HG03442 (cell line): ENCODE results near the gene TNFRSF1B.

ENCODE experiments used
- ATAC-seq: cut with Tn5 transposase; IDR thresholded peaks from one replicate; pipeline ENCODE4 v1.9.1; 2021; ENCODE audit warnings: mild to moderate bottlenecking, moderate library complexity; ENCODE audit not compliant: unreplicated experiment

TNFRSF1B gene

DNA sequence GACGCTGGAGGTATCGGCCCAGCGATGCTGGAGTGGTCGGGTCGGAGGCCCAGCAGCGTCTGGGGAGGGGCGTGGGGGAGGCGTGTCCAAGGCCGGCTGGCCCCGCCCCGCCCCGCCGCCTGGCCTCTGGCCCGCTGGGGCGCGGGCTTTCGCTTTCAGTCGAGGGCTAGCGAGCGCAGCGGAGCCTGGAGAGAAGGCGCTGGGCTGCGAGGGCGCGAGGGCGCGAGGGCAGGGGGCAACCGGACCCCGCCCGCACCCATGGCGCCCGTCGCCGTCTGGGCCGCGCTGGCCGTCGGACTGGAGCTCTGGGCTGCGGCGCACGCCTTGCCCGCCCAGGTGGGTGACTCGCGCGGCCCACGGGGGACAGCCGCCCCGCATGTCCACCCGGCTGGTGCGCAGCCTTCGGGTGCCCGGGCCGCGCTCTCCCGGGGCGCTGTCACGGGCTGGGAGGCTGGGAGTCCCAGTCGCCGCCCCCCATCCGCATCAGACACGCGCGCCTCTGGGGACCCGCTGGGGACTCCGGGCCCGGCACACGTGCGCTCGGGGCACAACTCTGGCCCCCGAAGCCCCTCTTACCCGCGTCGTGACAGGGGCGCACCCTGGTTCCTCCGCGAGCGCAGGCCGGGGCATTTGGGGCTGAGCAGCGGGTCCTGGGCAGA lies at the start of gene TNFRSF1B:
Gene TNFRSF1B, plus strand, starts transcription at position 158 of the 659 bp plus-strand sequence. Its CDS starts 101 bp downstream, at position 259.
- ATAC-seq: peak; percentile 43

DNA sequence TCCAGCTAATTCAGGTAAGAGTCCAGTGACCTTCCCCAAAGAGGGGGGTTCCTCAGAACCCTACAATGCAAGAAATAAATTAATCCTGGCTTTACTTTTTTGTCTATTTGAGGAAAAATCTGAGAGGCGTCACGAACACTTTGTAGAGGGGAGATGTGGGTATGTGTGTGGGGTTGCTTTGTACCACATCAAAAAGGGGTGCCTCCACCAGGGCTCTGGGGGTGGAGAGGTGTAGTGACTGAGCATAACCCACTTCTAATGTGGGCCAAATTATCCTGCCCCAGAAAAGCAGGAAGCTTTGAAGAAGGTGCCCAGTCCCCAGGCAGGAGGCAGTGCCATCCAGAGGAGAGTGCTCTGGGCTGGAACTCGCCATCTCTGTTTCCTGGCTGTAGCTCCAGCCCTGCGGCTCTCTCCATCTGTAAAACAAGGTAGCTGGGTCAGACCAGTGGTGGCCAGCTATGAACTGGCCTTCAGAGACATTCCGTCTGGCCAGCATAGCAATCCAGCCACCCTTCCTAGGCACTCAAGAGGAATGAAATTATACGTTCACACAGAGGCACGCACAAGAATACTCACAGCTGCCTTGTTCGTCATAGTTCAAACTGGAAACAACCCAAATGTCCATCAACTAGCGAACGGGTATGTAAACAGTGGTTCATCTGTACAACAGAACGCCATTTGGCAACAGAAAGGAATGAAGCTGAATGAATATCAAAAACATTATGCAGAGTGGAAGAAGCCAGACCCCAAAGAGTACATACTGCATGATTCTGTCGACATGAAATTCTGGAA lies 45.4 kb upstream of the TNFRSF1B start:
- ATAC-seq: no peak

DNA sequence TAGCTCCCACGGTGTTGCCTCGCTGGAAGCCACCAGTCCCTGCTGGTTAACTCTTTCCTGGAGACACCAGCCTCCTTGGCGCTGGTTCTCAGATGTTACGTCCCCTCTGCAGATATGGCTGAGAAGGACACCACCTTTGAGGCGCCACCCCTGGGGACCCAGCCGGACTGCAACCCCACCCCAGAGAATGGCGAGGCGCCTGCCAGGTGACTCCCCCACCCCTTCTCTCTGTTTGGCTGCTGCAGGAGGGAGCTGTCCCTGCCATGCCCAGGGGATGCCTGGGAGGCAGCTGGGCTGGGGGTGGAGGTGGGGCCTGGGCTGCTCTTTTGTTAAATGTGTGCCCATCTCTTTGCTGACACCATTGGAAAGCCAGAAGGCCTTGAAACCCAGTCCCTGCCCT lies 43.6 kb upstream of the TNFRSF1B start:
- ATAC-seq: no peak

DNA sequence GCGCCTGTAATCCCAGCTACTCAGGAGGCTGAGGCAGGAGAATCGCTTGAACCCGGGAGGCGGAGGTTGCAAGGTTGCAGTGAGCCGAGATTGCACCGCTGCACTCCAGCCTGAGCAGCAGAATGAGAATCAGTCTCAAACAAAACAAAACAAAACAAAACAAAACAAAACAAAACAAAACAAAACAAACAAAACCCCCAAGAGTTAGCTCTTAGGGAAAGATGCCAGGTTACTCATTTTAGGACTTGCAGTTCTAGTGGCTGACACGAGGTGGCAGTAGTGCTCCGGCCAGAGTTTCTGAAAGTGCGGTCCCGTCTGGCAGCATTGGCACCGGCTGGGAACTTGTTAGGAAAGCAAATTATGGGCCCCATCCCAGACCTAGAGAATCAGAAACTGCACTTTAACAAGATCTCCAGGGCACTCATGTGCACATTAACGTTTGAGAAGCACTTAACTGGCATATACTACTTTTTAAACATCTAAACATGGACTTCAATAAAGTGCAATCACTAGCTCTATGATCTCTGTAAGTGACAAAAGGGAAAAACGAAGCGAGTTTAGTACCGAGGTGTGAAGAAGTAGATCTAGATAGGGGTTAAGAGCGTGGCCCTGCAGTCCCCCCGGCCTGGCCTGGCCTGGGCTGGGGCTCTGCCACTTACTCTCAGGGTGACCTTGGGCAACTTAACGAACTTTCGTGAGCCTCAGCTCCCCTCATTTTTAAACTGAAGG lies 41.9 kb upstream of the TNFRSF1B start:
- ATAC-seq: no peak

DNA sequence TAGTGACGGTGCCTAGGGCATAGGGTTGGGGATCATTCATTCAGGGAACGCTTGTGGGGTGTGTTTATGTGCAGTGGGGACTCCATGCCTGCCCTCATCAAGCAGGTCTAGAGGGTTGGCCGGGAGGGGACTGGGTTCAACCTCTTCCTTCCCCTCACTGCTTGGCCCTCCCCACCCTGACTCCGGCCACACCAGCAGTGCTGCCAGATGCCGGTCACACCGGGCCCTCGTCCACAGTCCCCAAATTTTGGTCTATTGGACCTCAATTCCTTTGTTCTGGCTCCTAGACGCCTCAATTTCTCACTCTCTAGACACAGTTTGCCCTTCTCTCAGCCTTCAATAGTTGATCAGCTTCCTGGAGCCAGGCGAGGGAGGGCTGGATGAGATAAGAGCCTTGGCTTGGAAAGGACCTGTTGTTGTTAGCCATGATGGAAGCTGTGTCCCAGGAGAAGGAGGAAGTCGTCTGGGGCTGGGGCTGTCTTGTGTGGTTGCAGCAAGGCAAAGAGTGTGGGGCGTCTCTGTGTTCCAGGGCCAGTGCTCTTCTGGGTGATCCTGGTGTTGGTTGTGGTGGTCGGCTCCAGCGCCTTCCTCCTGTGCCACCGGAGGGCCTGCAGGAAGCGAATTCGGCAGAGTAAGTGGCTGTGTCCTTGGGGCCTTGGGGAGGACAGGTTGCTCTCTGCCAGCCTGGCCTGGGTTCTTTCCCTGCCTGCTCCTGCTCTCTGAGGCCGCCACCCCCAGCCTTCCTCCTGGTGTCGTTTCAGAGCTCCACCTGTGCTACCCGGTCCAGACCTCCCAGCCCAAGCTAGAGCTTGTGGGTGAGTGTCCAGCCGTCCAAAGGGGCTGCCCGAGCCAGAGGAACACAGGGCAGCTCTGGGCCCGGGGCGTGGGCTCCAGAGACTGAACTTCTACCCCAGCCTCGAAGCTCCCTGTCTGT lies 41.1 kb upstream of the TNFRSF1B start:
- ATAC-seq: no peak

DNA sequence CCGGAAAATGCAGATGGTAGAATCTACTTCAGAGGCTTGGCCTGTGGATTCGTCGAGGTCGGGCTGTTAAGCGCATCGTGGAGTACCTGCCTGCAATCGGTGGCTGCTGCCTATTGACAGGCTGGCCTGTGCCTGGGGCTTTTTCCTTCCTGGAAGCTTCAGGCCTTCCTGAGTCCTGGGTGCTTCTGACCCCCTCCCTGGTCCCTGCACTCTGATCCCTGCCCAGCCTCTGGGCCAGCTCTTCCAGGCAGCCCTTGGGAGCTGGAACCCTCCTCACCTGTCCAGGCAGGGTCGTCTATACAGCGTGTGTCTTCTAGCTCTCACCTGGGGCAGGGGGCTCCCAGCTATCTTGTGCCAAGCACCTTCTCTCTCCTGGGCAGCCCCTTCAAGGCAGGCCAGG lies 40.0 kb upstream of the TNFRSF1B start:
- no peak for ATAC-seq

DNA sequence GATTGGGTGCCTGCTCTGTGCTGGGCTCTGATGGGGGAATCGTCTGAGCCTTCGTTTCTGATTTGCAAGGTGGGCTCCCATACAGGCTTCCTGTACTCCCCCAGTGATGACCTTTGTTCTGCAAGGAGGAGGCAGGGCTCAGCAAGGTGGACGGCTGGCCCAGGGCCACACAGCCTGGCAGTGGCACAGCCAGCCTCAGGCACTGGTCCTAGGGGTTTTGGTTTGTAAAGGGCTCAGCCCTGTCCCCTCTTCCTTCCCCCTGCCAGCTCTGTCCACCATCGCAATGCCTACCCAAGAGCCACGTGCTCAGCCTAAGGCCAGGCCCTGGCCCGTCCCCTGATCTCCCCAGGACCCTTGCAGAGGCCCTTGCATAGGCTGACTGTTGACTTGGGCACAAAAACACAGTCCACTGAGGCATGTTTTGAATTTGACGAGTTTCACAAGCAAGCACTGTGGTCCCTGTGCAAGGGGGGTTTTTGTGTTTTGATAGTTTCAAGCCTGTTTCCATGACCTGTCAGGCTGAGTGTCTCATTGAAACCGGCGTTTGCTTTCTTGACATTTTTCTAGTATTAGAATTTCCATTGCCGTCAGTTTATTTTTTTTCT lies 39.5 kb upstream of the TNFRSF1B start:
- ATAC-seq: no peak

DNA sequence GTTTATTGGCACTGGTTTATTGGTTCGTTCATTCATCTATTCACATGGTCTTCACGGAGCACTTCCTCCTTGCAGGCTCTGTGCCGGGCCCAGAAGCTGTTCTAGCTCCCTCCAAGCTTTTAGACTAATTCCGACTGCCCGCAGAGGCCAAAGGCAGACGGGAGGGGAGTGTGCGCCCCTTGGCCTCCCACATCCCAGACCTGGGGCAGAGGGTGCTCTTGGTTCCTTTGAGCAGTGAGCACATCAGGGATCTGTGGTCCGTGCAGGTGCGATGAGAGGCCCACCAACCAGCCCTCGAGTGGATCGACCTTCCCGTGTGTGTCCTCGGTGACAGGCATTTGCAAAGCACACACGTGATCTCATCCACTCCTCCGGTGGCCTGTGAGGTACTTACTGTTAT lies 38.7 kb upstream of the TNFRSF1B start:
- ATAC-seq: no peak

DNA sequence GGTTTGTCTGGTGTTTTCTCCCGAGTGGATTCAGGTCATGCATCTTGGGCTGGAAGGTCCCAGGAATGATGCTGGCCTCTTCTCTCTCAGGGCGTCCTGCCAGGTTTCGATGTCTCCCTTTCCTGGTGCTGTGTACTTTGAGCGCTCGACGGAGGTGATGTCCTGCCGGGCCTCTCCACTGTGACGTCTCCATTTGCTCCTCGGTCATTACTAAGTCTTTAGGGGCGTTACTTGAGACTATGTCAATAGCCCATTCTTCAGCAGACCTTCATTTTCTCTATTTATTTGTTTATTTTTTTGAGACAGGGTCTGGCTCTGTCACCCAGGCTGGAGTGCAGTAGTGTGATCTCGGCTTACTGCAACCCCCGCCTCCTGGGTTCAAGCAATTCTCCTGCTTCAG lies 37.2 kb upstream of the TNFRSF1B start:
- no peak for ATAC-seq

DNA sequence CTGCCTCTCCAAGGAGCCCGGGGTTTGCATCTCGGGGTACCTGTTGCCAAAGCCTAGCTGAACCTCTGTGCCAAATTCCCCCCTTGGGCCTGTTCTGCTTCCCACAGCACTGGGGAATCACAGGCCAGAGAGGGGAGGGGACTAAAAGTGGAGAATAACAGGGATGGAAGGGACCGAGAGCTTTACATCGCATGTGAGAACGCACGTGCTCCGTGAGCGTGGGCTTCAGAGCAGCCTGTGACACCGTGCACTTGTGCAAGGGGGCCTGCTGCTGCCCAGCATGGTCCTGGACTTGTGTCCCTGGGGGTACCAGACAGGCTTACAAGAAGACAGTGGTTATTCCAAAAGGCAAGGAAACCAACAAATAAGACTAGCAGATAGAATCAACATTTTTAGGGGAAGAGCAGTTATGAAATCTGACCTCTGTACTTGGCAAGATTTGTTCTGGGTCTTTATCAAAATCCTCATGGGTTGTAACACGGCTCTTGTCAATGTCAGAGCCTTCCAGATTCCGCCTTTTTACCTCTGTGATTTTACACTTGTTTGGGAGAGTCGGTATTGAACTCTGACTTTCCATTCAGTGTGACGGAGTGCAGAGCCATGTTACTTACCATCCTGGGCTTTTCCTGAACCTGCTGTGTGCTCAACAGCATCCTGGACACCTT lies 36.2 kb upstream of the TNFRSF1B start:
- ATAC-seq: no peak

DNA sequence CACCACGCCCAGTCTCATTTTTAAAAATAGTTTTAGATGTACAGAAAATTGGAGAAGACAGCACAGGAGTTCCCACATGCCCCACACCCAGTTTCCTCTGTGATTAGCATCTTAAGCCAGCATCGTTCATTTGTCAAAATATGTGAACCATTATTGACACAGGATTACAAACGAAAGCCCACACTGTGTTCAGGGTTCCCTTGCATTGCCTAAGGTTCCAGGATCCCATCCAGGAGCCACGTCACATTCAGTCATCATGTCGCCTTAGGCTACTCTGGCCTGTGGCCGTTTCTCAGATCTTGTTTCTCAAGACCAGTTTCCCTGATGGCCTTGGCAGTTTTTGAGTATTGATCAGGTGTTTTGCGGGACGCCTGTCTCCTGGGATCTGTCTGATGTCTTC lies 34.7 kb upstream of the TNFRSF1B start:
- ATAC-seq: no peak

DNA sequence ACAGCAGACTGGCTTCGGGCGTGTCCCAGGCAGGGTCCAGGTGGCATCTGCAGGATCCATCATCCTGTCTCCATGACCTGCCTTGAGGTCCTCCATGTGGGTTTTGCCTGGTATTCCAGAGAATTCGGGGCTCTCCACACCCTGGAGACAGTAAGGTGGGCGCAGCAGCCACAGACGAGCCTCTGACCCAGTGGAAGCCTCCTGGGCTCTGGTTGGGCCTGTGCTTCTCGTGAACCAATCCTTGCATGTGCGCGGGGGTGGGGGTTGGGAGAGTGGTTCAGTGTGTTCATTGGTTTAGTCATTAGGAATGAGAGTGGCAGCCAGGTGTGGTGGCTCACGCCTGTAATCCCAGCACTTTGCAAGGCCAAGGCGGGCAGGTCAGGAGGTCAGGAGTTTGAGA lies 32.1 kb upstream of the TNFRSF1B start:
- ATAC-seq: no peak

DNA sequence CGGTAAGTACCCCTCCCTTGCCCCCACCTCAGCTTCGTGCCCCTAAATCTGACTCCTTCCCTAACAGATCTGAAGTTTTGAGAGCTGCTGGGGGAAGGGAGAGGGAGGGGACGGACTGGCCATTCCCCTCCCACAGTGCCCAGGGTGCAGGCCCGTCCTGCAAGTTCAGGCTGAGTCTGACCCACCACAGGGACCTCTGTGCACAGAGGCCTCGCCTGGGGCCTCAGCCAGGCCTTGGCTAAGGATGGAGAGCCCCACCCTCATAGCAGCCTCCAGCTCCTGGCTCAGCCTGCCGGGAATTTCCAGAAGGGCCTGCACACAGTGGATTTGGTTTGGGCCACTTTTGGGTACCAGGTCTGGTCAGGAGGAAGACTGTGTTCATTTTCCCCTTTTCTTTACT lies 31.2 kb upstream of the TNFRSF1B start:
- ATAC-seq: no peak

DNA sequence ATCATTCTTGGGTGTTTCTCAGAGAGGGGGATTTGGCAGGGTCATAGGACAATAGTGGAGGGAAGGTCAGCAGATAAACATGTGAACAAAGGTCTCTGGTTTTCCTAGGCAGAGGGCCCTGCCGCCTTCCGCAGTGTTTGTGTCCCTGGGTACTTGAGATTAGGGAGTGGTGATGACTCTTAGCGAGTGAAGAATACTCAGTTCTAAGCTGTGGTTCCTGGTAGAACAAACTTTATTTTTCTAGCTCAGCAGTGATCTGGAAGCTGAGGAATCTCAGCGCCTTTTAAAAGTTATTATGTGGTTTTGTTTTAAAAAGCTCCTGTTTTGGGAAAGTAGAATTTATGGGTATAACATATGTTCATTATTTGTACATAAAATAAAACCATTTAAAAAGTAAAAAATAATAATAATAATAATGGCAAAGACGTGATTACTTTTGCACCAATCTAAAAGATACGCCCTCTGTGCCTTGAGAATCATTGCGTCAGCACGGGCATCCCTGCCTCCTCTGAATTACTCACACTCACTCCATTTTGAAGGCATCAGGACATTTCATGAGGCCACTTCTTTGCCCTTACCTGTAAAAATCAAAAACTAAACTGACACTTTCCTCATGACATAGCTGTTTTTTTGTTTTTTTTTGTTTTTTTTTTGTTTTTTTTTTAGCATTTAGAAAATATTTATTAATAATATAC lies 29.7 kb upstream of the TNFRSF1B start:
- ATAC-seq: no peak

DNA sequence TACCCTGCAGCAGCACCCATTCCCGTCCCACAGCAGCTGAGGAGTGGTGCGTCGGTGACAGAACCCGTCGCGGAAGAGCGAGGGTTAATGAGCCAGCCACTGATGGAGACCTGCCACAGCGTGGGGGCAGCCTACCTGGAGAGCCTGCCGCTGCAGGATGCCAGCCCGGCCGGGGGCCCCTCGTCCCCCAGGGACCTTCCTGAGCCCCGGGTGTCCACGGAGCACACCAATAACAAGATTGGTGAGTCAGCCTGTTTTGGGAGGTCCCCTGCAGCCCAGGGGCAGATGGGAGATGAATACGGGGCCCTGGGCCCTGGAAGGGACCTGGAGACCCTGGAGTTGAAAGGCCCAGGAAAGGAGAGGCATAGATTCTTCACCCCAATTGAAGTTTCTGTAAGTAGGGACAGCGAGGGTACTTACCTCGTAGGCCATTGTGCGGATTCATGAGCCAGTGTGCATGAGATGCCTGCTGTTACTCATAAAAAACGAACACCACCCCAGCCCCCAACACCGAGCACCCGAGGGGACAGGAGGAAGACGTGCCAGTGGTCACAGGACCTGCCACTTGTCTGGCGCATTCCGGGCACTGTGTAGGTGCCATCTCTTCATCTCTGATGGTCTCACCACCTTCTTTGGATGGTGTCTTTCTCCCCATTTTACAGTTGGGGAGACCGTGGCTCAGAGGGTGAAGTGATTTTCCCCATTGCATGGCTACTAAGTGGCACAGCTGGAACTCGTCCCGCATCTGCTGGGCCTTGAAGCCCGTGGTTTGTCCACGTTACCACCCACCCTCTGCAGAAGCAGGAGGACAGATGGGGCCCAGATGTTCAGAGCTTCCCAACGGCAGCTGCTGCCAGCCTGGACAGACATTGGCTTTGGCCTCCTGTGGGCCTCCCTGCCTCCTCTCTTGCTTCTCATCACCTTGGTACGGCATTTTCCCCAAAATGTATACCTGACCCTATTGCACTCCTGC lies 28.3 kb upstream of the TNFRSF1B start:
- ATAC-seq: no peak

DNA sequence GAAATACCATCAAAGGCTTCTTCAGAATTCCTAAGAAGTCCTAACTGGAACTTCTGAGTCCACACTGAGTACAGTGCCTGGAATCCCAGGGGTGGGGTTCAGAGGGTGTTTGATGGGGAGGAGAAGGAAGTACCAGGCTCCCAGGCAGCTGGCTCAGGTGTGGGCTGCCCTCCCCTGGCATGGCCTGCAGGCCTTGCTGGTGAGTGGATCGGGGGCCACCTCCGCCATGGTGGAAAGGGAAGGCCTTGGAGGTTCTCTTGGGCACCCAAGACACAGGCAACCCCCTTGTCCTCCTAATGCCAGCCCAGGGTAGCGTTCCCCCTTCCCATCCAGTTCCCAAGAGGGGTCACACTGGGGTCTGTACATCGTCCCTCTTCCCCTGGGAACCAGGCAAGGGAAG lies 26.8 kb upstream of the TNFRSF1B start:
- ATAC-seq: no peak

DNA sequence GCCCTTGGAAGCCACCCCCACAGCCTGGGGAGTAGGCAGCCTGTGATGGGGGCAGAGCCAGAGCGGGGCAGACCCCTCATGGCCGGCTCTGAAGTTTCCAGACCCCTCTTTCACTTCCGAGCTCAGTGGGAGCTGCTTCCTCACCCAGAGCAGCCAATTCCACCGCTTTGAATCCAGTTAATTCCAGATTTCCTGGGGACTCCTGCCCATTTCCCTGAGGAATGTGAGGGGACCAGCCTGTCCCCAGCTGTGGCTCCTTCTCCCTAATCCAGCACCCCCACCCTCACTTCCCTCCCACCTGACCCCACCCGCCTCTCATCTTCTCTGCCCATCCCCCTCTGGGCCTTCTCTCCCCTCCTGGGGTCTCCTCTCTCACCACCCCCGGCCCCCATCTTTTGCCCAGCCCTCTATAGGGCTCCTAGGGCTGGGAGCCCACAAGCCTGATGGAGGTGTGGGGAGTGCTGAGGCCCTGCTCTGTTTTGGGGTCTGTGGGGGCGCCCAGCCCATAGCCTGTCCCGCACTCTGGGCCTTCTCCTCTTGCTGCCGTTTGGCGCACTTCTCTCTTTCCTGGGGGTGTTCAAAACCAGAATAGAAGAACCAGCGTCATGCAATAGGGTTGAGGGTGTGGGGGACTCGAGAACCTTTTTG lies 26.2 kb upstream of the TNFRSF1B start:
- ATAC-seq: no peak
